Loucy (cell line): ENCODE results near the gene CCDC51.

Source experiments
- H2AFZ ChIP-seq: fragments of 200-600 bp; sonication (generic); 2 replicates; pipeline ENCODE4 v1.6.0; 2016; ENCODE audit warnings: antibody characterized with exemption, mild to moderate bottlenecking, low read length, moderate library complexity
- H3F3A ChIP-seq: fragments of 200-600 bp; 2 replicates; pipeline ENCODE4 v1.6.0; 2016; ENCODE audit warnings: antibody characterized with exemption, low read depth, mild to moderate bottlenecking
- H3K27me3 ChIP-seq: fragments of 200-600 bp; sonication (generic); 2 replicates; pipeline ENCODE4 v1.6.1; 2014; ENCODE audit warnings: low read length, mild to moderate bottlenecking; ENCODE audit not compliant: insufficient read depth, poor library complexity, severe bottlenecking
- H3K36me3 ChIP-seq: fragments of 200-600 bp; sonication (generic); 2 replicates; pipeline ENCODE4 v1.6.1; 2016; ENCODE audit warnings: low read length; ENCODE audit not compliant: insufficient read depth
- H3K4me1 ChIP-seq: fragments of 200-600 bp; sonication (generic); 2 replicates; pipeline ENCODE4 v1.5.1; 2014; ENCODE audit warnings: low read length, mild to moderate bottlenecking; ENCODE audit not compliant: insufficient read depth, poor library complexity, severe bottlenecking
- H3K4me2 ChIP-seq: fragments of 200-600 bp; sonication (generic); 2 replicates; pipeline ENCODE4 v1.6.0; 2014; ENCODE audit warnings: antibody characterized with exemption, low read length, low read depth, mild to moderate bottlenecking; ENCODE audit not compliant: poor library complexity, severe bottlenecking
- H3K4me3 ChIP-seq: fragments of 200-600 bp; sonication (generic); 2 replicates; pipeline ENCODE4 v1.5.1; 2014; ENCODE audit warnings: low read length, mild to moderate bottlenecking, mixed read lengths; ENCODE audit not compliant: poor library complexity, severe bottlenecking
- H3K79me2 ChIP-seq: fragments of 200-600 bp; sonication (generic); 2 replicates; pipeline ENCODE4 v1.6.1; 2014; ENCODE audit warnings: low read length; ENCODE audit not compliant: insufficient read depth
- H3K9ac ChIP-seq: fragments of 200-600 bp; sonication (generic); 2 replicates; pipeline ENCODE4 v1.6.0; 2014; ENCODE audit warnings: mild to moderate bottlenecking, low read depth, low read length, moderate library complexity; ENCODE audit not compliant: poor library complexity, severe bottlenecking
- H3K9me2 ChIP-seq: fragments of 200-600 bp; sonication (generic); replicated peaks from 2 replicates; pipeline ENCODE4 v1.6.1; 2016; ENCODE audit warnings: low read depth, low read length, mixed read lengths
- H3K9me3 ChIP-seq: fragments of 200-600 bp; sonication (generic); 2 replicates; pipeline ENCODE4 v1.6.1; 2014; ENCODE audit warnings: mild to moderate bottlenecking, antibody characterized with exemption, low read length, low read depth; ENCODE audit not compliant: insufficient read depth
- H4K20me1 ChIP-seq: fragments of 200-600 bp; sonication (generic); 2 replicates; pipeline ENCODE4 v1.6.0; 2014; ENCODE audit warnings: antibody characterized with exemption, low read length, mild to moderate bottlenecking; ENCODE audit not compliant: insufficient read depth, poor library complexity, severe bottlenecking
- EZH2phosphoT487 ChIP-seq: fragments of 200-600 bp; IDR thresholded peaks from 2 replicates; pipeline ENCODE4 v1.6.1; 2018; ENCODE audit warnings: antibody characterized with exemption, mild to moderate bottlenecking, moderate library complexity, borderline replicate concordance
- TF ChIP-seq, protein P1 (sequence below): fragments of 200-600 bp; sonication (generic); conservative IDR thresholded peaks from 2 replicates; pipeline ENCODE4 v1.5.1; 2014; ENCODE audit warnings: mild to moderate bottlenecking, antibody characterized with exemption, low read length

Gene CCDC51

DNA sequence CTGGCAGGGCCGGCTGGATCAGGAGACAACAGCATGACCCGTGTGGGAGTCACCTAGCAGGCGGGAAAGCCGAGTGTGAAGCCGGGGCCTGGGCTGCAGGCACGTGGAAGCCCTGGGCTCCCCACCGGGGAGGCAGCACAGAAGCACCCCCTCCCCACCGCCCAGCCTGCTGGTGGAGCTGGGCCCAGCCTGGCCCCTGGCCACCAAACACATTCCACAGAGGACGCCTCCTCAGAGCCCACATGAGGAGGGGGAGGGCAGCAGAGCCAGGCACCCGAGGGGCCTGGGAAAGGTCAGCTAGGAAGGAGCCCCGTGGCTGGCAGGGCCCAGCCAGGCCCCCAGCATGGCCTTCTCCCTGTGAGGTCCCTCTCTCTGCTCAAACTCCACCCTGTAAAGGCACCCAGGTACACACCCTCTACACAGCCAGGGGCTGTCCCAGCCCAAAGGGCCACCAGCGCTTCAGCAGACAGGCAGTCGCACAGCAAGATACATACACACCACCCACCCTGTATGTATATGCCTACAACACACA lies 14.6 kb downstream of the CCDC51 start:
- Histone ChIP-seq H3K9ac (peak overlapping the region; percentile 82), H3K9me3 (no peaks in the 10 kb centered on the region), H3K9me2 (no peaks in the 10 kb centered on the region), H3K4me1 (peaks cover 42% of the 10 kb centered on the region), H3K4me3 (peak overlapping the region; percentile 78), H3F3A (no peaks in the 10 kb centered on the region), H4K20me1 (peaks cover 30% of the 10 kb centered on the region), H2AFZ (no peak overlapping the region), H3K27me3 (no peaks in the 10 kb centered on the region), H3K4me2 (peak overlapping the region; percentile 96), H3K79me2 (peaks cover 81% of the 10 kb centered on the region), H3K36me3 (peaks cover 6% of the 10 kb centered on the region; the same call in 1 of the 2 replicates)
- TF ChIP-seq EZH2phosphoT487 = no peak
- TF ChIP-seq, protein P1, sequence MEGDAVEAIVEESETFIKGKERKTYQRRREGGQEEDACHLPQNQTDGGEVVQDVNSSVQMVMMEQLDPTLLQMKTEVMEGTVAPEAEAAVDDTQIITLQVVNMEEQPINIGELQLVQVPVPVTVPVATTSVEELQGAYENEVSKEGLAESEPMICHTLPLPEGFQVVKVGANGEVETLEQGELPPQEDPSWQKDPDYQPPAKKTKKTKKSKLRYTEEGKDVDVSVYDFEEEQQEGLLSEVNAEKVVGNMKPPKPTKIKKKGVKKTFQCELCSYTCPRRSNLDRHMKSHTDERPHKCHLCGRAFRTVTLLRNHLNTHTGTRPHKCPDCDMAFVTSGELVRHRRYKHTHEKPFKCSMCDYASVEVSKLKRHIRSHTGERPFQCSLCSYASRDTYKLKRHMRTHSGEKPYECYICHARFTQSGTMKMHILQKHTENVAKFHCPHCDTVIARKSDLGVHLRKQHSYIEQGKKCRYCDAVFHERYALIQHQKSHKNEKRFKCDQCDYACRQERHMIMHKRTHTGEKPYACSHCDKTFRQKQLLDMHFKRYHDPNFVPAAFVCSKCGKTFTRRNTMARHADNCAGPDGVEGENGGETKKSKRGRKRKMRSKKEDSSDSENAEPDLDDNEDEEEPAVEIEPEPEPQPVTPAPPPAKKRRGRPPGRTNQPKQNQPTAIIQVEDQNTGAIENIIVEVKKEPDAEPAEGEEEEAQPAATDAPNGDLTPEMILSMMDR = no peak

DNA sequence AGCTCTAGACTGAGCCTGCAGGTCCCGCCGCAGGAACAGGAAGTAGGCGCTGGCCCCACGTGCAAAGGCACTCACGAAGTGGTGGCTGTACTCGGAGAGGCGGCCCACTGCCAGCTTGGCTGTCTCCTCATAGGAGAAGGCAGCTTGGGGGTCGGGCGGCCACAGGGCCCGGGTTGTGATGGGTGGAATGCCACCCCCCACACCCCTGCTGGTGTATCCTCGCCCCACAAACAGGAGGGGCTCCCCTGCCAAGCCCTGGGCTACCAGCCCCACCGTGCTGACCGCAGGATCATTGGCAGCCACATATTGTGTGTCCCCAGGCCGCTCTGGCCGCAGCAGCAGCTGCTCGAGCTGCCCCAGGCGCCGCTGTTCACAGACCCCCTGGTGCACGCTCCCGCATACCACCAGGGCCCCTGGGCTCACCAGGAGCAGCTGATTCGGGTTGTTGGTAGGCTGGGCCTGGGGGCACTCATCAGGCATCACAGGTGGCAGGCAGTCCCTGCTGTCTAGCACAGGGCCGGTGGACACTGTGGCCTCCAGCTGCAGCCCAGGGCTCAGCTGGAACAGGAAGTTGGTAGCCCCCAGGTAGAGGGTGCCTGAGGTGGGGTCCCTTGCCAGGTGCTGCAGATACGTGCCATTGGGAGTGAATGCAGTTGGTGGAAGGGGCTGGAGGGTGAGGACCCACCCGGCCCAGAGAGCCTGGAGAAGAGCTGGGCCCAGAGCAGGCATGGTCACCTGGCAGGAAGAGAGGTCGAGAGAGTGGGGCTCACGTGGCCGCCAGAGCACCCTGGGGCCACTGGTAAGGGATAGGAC lies 15.8 kb downstream of the CCDC51 start:
- H3K36me3 ChIP-seq = peaks cover 12% of the 10 kb centered on the region; the same call in 1 of the 2 replicates
- peaks cover 74% of the 10 kb centered on the region for H3K79me2 ChIP-seq
- H3K9me2 ChIP-seq = no peaks in the 10 kb centered on the region
- H3K4me3 ChIP-seq = no peak overlapping the region
- H2AFZ ChIP-seq = no peak overlapping the region
- no peak for TF ChIP-seq EZH2phosphoT487
- TF ChIP-seq, protein P1 = no peak
- peaks cover 30% of the 10 kb centered on the region for H4K20me1 ChIP-seq
- peak overlapping the region; percentile 96 for H3K4me2 ChIP-seq
- H3K9me3 ChIP-seq = no peaks in the 10 kb centered on the region
- peaks cover 38% of the 10 kb centered on the region for H3K4me1 ChIP-seq
- H3K9ac ChIP-seq = no peak overlapping the region
- H3F3A ChIP-seq = no peaks in the 10 kb centered on the region
- H3K27me3 ChIP-seq = no peaks in the 10 kb centered on the region

DNA sequence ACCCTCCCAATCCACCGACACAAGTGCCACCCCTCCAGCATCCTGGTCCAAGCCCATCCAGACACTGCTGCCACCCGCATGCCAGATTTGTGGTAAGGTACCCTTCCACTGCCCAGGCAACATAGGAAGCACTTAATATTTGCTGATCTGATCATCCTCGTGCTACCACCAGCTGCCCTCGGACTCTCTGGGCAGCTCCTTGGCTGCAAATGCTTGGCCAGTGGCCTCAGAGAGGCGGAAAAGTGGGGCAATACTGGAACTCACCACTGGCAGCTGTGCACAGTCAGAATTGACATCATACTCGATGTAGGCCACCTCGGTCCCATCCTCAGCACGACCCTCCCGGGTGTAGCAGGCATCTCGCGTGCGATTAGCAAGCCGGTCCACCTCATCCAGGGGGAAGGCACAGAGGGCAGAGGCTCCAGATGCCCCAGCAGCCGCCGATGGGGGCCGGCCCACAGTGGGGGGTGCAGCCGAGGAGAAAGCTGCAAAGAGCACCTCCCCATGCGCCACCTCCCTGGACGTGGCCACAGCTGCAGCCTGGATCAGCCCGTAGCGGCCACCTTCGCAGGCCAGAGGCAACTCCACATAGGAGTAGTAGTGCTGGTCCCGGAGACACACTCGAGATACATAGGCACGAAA lies 16.6 kb downstream of the CCDC51 start:
- H3K36me3 ChIP-seq = peaks cover 19% of the 10 kb centered on the region; the same call in 1 of the 2 replicates
- peaks cover 36% of the 10 kb centered on the region for H3K4me1 ChIP-seq
- H3K4me3 ChIP-seq = no peak overlapping the region
- no peaks in the 10 kb centered on the region for H3K9me2 ChIP-seq
- no peak for TF ChIP-seq EZH2phosphoT487
- TF ChIP-seq, protein P1 = no peak
- peaks cover 28% of the 10 kb centered on the region for H4K20me1 ChIP-seq
- H3K4me2 ChIP-seq = no peak overlapping the region
- no peaks in the 10 kb centered on the region for H3K27me3 ChIP-seq
- H3K9me3 ChIP-seq = no peaks in the 10 kb centered on the region
- no peak overlapping the region for H2AFZ ChIP-seq
- no peak overlapping the region for H3K9ac ChIP-seq
- H3F3A ChIP-seq = no peaks in the 10 kb centered on the region
- peaks cover 68% of the 10 kb centered on the region for H3K79me2 ChIP-seq
